Measurements from ENCODE around the gene MEIG1.

- TF ChIP-seq CTCF (IDR thresholded peaks at IDR 0.05) (no peak), POLR2A (IDR thresholded peaks at IDR 0.05) (no peak)
Observed at GRCh38 chr10:14995964-14996565, 36.9 kb downstream of the MEIG1 start.
